NCI-H146 treated with DMSO at 0.1 percent for 48 hours (cell line): Measurements from ENCODE around the gene ELK4.

ENCODE experiments used
- DNase-seq: peaks from one replicate; lab custom pipeline; 2025; ENCODE audit not compliant: unreplicated experiment; lab: John Stamatoyannopoulos, UW

The ELK4 gene

DNA sequence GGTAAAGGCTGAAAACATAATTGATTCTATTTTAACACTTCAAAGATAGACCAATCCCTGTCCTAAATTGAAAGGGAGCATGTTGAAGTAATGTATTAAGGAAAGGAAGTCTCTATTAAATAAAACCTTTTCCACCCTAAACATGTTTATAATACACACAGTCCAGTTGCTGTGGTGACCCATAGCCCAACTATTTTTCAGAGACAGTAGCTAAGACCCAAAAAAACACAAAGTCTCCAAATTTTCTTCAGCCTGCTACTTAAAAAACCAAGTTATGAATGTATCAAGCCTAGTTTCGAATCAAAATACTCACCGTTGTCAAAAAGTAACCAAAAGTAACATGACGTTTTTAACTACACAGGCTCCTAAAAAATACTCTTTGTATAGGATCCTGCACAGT lies 1.6 kb downstream of the ELK4 start:
- DNase-seq, result no peak

DNA sequence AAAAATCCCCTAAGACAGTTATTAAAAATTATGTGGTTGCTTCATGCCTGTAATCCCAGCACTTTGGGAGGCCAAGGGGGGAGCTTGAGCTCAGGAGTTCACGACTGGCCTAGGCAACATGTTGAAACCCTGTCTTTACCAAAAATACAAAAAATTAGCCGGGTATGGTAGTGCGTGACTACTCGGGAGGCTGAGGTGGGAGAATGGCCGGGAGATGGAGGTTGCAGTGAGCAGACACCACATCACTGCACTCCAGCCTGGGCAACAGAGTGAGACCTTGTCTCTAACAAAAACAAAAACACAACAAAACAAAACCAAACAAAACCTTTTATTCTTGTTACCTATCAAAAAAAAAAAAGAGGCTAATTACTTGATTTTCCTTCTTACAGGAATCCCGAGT lies 2.1 kb downstream of the ELK4 start:
- DNase-seq, result no peak

DNA sequence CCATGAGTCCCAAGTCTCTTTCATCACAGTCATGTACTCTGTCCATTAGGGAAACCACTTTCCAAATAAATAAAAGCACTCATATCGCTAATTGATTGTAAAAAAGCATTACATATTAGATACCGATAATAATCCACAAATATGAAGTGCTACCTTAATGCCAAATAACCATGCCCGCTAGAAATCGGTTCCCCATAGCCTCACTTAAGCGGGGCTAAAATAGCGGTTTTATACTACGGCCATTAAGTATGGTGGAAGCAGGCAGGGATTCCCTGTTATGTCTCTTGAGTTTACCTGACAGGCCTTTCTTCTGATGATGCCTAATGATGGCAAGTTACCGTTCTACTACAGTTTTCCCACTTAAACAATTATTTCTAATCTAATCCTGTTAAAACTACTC lies 3.9 kb downstream of the ELK4 start:
- no peak for DNase-seq

DNA sequence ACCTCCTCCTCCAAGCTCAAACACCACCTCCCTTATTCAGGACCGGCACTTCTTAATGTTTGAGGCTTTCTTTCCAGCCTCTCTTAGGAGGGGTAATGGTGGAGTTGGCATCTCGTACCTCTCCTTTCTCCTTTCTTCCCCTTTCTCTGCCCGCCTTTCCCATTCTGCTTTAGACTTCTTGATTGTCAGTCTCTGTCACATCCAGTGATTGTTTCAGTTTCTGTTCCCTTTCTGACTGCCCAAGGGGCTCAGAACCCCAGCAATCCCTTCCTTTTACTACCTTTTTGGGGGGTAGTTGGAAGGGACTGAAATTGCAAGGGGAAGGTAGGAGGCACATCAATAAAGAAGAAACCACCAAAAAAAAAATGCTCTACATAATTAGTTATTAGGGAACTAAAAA lies 5.6 kb downstream of the ELK4 start:
- DNase-seq, result no peak

DNA sequence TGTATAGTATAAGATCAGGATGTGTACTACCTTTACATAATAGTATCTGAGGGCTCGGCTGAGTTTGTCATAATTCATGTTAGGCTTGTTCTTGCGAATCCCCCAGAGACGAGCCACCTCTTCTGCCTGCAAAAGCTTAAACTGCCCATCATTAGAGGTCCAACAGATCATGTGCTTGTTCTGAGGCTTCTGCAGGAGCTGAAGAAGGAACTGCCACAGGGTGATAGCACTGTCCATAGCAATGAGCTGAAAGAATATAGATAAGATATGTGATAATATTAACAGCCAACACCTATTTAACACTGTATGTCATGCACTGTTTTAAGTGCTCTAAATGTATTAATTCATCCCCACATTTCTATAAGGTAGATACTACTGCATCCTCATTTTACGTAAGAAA lies 8.2 kb downstream of the ELK4 start:
- no peak for DNase-seq

DNA sequence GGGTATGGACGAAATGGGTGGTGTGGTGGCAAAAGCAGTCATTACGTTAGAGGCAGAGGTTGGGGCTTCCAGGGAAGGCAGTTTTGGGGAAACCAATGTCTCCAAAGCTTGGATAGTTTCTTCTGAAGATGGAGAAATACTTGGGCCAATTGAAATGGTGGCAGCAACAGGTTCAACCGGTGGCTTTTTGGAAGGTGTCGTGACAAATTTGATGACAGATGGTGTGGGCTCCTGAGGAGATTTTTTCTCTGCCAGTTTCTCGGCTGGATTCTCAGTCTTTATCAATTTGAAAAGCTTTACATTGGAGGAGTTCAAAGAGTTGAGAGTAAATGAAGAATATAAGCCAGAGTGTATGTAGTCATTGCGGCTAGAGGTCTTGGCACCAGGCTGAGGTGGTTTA lies 11.5 kb downstream of the ELK4 start:
- no peak for DNase-seq

DNA sequence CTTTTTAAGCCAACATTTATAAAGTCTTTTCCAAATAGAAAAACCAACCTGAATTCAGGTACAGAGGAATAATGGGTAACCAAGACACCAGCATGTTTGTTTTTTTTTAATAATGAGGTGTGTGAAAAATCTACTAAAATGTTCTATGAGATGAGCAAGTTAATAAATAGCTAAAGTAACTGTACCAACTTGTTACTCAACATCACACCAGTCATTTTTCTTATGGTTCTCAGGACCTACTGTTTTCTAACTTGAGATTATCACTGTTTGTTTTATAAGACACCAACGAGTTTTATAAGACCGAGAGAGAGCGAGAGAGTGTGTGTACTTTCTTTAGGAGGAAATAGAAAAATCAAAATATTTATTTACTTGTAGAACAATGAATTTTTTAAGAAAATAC lies 12.4 kb downstream of the ELK4 start:
- DNase-seq, result no peak

DNA sequence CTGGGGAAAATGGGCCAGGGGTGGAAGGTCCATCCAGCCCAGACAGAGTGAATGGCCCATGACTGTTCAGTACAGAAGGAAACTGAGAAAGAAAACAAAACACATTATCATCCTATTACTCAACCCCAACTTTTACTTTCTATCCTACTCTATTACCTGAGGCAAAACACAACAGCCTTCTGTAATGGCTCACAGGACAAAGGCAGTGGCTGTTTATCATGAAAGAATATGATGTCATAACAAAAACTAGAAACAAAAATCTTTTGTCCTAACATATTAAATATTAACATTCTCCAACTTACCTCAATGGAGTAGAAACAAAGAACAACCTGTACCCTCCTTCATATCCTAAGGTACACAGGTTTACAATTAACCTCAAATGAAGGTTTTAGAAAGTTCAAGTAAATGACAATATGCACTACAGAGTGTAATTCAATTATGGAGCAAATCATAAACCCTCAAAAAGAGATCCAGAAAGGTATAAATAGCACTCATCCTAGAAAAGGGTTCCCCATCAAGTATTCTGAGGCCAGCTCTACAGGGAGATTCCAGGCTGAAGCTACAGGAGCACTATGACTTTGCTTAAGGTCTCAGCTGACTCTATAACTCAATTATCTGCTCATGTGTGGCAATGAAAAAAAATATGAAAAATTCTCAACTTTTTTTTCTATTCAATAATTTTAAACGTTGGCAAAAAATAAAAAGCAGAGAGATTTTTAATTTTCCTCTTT lies 15.1 kb downstream of the ELK4 start:
- DNase-seq, result no peak

DNA sequence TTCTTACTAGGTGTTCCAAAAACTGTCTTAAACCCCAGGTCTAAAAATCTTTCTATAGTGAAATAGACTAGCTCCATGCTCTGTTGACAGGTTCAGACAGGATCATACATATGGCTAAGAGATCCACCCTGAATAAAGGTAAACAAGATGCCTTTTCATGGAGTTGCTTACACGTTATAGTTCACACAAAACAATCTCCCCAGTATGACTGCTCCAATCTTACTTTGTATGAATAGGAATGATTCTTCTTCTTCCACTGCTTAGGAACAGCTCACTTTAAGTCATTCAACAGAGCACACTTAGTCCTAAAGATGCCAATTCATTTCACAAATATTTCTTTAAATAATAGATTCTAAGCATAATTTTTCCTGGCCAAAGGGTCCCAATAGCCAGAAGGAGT lies 16.0 kb downstream of the ELK4 start:
- no peak for DNase-seq

DNA sequence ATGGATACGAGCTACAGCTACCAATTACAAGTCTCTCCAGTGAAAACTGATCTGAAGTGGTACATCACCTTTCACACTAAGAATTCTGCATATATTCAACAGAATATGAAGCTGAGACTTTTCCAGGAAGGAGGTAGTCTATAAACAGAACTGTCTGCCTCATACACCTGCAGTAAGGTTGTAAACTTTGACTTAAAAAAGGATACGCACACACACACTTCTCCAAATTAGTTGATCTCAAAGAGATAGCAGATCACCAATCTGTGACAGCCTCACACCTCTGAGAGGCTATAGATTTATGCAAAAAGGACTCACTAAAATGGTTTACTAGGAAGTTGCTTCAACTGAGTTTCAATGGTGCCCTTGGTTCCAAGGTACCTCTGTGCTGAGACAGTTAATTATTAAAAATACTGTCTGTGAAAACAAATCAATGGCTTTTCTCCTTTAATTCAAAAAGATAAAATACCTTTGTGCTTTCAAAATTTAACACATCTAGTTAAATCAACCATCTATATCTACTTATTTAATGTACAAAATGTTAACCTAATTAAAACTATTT lies 17.9 kb downstream of the ELK4 start:
- no peak for DNase-seq

DNA sequence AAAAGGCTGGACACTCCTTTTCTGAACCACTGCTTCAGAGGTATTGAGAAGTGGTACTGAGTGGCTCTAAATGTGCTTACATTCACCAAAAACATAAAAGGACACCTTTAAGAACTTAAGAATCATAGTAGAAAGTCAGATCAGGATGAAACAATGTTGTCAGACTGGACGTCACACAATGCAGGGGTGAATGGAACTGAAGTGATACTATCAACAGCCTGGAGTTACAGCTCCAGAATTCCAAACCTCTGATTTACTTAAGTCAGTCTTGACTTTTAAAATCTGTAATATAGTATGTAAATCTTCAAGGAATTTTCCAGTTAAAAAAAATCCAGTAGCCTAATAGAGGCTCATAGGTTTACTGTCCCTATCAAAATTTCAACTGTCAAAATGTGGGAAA lies 19.3 kb downstream of the ELK4 start:
- no peak for DNase-seq

DNA sequence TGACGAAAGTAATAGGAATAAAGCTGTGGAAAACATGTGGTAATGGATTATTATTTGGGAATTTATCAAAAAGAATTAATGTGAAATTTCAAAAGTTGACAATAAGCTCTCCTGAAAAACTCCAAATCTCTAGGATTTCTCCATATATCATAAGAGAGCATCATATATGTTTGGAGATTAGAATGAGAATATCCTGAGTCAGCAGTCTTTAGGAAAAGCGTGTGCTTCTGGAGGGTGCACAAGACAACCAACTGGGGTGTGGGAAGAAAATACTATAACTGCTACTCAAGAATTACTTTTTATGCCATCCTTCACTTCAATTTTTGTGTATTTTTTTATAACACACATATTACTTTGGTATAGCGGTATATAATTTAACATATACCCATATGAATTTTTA lies 19.7 kb downstream of the ELK4 start:
- no peak for DNase-seq

DNA sequence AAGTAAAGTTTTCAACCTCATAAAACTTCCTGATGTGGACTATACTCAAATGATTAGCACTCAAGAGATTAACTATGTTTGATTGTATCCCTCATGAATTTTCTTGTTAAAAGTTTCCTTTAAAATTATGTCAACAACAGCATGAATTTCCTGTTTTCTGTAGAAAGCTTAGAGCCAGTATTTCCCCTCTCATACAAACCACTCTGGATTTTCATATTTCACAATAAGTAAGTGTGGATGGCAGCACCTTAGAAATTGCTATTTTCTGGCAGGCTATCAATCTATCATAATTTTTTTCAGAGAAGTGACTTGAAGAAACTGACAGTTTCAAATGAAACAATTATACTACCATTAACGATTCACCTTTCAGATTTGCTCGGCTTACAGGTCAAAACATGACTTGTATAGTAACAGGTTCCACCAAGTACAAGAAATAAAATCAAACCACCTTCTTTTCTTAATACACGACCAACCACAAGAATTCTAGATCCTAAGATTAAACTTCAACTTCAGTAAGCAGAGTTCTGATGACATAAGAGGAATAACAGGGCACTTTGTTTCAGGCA lies 20.8 kb downstream of the ELK4 start:
- no peak for DNase-seq

DNA sequence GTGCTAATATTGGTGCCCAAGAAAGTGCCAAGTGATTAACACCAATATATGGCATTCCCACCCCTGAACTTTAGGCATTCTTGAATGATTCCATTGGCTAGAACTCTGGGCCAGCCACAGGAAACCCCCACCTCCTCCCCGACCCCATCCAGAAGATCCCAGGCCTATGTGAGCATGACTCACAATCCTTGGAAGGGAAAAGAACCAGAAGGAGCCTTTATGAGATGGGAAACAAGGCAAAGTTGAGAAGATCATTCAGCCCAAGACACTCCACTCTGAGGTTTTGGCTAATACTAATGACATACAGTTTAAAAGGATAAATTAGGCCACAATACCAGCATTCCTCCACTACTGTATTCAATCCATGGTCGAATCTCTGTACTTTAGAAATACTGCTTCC lies 21.8 kb downstream of the ELK4 start:
- no peak for DNase-seq

DNA sequence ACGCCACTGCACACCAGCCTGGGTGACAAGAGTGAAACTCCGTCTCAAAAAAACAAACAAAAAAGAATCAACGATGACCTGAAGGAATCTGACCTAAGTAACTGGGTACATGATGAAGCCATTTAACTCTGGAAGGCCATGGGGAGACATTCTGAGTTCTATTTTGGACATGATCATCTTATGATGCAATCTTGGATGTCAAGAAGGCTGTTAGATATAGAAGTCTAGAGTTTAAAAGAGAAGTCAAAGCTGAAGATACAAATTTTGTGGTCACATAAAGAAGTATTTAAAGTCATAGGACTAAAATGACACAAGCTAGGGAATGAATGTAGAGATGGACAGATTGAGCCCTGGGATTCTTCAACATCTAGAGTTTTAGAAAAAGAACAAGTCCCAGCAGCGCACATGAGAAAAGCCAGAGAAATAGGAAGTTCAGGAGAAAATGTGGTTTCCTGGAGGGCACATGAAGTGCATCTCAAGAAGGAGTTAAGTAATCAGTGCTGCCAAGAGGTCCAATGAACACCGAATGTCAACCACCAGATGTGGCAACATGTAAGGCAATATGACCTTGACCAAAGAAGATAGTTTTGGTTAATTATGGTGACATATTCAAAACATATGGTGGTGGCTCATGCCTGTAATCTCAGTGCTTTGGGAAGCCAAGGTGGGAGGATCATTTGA lies 26.8 kb downstream of the ELK4 start:
- DNase-seq, result no peak

DNA sequence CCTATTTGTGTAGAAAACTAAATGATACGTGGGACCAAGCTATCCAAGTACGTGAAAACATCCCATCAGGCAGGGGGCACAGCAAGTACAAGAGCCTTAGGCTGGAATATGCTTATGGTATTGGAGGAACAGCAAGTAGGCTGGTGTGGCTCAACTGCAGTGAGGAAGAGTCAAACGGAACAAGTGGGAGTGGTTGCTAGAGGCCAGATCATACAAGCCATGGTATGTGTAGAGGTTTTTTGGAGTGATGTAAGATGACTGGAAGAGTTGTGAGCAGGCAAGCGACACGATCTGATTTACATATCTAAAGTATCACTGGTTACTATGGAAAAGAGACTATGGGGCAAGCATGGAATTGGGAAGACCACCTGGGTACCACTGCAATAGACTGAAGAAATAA lies 27.8 kb downstream of the ELK4 start:
- no peak for DNase-seq

DNA sequence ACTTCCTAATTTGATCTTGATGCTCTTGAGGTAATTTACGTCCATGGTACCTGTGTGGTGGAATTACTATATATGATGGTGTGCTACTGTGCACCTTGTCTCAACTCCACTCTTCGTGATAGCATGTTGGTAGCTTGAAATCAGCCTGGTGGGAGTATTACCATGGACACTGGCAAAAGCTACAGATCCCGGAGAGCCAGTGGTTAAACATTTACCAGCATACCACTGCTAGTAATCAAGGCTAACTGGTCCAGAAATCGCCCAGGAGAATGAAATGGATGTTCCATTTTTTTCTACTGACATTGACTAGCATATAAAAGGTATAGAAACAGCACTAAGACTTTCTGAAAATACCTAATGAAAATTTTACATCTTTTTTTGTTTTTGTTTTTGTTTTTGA lies 30.6 kb downstream of the ELK4 start:
- DNase-seq, result no peak

DNA sequence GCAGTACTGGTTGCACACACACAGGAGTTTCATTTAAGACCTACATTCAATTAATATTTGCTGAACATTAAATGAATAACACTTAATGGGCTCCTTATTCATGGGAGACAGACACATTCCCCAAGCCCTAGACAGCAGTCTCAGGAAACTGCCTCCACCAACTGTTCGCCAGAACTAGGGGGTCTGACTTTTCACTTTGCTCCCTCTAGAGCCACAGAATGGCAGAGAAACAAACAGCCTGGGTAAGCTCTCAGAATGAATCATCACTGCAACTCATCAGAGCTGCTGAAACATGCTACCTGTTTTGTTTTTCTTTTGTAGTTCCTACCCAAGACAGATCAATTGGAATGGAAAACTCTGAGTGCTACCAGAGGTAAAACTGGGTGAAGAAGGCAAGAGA lies 31.7 kb downstream of the ELK4 start:
- no peak for DNase-seq

DNA sequence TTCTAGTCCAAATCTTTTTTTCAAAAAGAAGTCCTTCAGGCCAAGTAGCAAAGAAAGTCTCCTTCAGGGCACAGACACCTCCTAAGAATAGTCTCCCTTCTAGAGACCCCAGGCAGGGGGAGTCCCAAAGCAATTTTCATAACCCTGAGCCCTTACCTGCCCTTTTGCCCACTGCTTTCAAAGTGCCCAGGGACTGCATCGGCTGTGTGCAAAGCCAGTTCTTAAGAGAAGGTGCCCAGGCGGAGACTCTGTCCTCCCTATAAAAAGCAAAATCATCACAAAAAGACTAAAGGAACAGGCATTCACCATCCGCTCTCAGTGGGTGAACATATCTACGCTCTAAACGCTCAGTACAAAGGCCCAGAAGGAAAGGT lies 32.2 kb downstream of the ELK4 start:
- DNase-seq, result no peak

DNA sequence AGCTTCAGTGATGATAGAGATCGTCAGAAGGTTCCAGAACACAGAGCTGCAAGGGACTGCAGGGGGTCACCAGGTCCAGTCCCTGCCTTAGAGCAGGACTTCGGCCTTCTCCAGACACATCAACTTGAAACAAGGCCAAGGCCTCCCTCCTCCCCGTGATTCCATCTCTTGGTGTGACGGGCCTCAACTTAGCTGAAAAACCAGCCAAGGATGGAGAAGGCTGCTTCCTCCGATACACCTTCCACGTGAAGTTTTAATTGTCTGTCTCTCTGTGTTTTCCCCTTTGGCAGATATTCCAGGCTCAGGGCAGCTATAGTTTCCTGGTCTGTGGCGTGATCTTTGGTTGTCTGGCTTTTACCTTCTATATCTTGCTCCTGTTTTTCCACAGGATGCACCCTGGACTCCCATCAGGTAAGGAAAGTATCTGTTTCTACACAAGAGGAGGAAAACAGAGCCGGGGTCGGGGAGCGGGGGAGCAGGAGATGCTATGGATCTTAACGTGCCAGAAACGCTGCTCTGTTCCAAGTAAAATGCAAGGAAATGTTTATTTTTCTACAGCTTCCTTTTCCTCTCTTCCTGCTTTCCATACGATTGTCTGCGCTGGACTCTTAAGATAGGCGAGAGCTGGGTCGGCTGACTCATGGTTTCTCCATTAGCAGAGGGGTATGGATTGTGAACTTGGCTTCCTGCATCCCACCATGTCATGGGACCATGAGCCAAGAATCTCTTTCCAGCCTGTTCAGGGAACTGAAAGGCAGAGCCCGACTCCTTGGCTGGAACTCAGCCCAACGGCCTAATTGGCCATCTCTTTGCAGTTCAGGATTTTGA lies 32.8 kb downstream of the ELK4 start:
- DNase-seq, result no peak

DNA sequence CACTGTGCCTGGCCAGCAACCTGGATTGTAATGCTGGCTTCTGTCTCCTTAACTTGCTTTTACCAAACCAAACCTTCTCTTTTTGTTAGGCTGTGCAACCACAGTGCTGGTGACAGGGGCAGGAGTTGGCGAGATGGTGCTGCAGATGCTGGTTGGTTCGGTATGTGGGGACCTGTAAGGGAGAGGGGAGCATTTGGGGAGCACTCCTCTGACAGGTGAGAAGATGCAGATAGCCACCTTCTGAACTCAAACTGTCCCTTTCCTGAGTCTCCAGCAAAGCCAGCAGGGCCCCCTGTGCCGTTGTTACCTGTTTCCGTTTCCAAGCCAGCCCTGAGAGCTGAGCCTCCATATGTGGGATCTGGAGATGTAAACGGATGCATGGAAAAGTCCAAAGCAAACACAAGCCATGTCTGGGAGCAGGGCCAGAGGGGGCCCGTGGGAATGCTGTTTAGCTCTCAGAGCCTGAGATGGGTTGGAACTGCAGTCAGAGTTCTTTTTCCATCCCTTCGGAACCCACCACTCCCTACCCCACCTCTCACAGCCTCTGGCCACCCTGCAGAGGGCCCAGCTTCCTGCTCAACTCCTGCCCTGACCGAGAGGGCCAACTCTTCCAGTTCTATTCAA lies 34.0 kb downstream of the ELK4 start:
- DNase-seq, result no peak
